HG02759 (cell line): ENCODE results near the gene RAVER1.
A peak's percentile ranks its signal among the peaks of the same experiment; 100 is the strongest.
"Not testable (repeated sequence)": the region's sequence is repeated elsewhere in the genome, so short reads cannot be mapped to it uniquely, and the experiment has no call there.

Source experiments
- ATAC-seq: cut with Tn5 transposase; IDR thresholded peaks from one replicate; pipeline ENCODE4 v1.9.1; 2021; ENCODE audit warnings: mild to moderate bottlenecking, moderate library complexity; ENCODE audit not compliant: unreplicated experiment

RAVER1 gene

GRCh38 chr19:10346509-10346908, 13.2 kb upstream of the RAVER1 start:
- no peak for ATAC-seq

- no peak for ATAC-seq
Measured at GRCh38 chr19:10344780-10345179, 11.5 kb upstream of the RAVER1 start.

- no peak for ATAC-seq
Measured at GRCh38 chr19:10343495-10343894, 10.2 kb upstream of the RAVER1 start.

GRCh38 chr19:10339977-10340376, 6.6 kb upstream of the RAVER1 start:
- ATAC-seq = no peak

GRCh38 chr19:10339380-10339960, 6.1 kb upstream of the RAVER1 start, which contains the start of gene ICAM3:
Gene ICAM3, minus strand, starts transcription at chr19:10339624. Its CDS starts 10 bp downstream, at chr19:10339614.
- ATAC-seq = peak; percentile 79

GRCh38 chr19:10338940-10339339, 5.6 kb upstream of the RAVER1 start:
- ATAC-seq = no peak

- not testable (repeated sequence) for ATAC-seq
Measured at GRCh38 chr19:10336725-10337124, 3.4 kb upstream of the RAVER1 start.

GRCh38 chr19:10335352-10335985, 2.1 kb upstream of the RAVER1 start:
- no peak for ATAC-seq

GRCh38 chr19:10334588-10335351, 1.4 kb upstream of the RAVER1 start:
- ATAC-seq = no peak

- no peak for ATAC-seq
Measured at GRCh38 chr19:10333758-10334587, 644 bp upstream of the RAVER1 start.

GRCh38 chr19:10332158-10332964, 968 bp downstream of the RAVER1 start:
- no peak for ATAC-seq

GRCh38 chr19:10329555-10329954, 3.8 kb downstream of the RAVER1 start:
- no peak for ATAC-seq

GRCh38 chr19:10328558-10329429, 4.5 kb downstream of the RAVER1 start:
- ATAC-seq = no peak

GRCh38 chr19:10327793-10328192, 5.5 kb downstream of the RAVER1 start:
- no peak for ATAC-seq

GRCh38 chr19:10325732-10326131, 7.6 kb downstream of the RAVER1 start:
- no peak for ATAC-seq

GRCh38 chr19:10321874-10322835, 11.2 kb downstream of the RAVER1 start:
- no peak for ATAC-seq

GRCh38 chr19:10321417-10321797, 11.9 kb downstream of the RAVER1 start:
- no peak for ATAC-seq
